Kidney epithelial cell (primary cell): ENCODE data around the gene RHOD. TPM values are rescaled to one million over a fixed set of nuclear protein-coding genes. Genes with fewer than 3 reads are reported as not detected.
A peak's percentile ranks its signal among the peaks of the same experiment; 100 is the strongest.

Experiments
- DNase-seq: peaks from one replicate; pipeline ENCODE4 v3.0.0-alpha.2; 2010; ENCODE audit warnings: low read depth
- H3K27me3 ChIP-seq: 2 replicates; pipeline ENCODE4 v1.6.0; 2011; ENCODE audit warnings: low read length; ENCODE audit not compliant: control insufficient read depth, insufficient read depth
- H3K36me3 ChIP-seq: 2 replicates; pipeline ENCODE4 v1.5.1; 2011; ENCODE audit warnings: low read length; ENCODE audit not compliant: control insufficient read depth, insufficient read depth
- H3K4me3 ChIP-seq: 2 replicates; pipeline ENCODE4 v1.5.1; 2011; ENCODE audit warnings: low read depth, mild to moderate bottlenecking, control low read depth, low read length
- CTCF ChIP-seq: IDR thresholded peaks from 2 replicates; pipeline ENCODE4 v1.5.1; 2011; ENCODE audit warnings: mild to moderate bottlenecking, moderate library complexity, low read length, control low read depth, inconsistent platforms; ENCODE audit not compliant: insufficient read depth, poor library complexity, severe bottlenecking
- total RNA-seq: library from RNA; depleted of rRNA; stranded (reverse); fragments of >200 nt; gene quantifications from 2 replicates; pipeline ENCODE4 v1.2.3, GENCODE V29; 2015

RHOD gene
- total RNA-seq, 1 donor from 2014 or later: 97.0 TPM

GRCh38 chr11:67045314-67045713 is 11.3 kb upstream of the RHOD start:
- DNase-seq: peak; percentile 90
- Histone ChIP-seq H3K36me3 (no peaks in the 10 kb centered on the region), H3K27me3 (no peaks in the 10 kb centered on the region), H3K4me3 (no peak overlapping the region)
- no peak for TF ChIP-seq CTCF

GRCh38 chr11:67048515-67049130 is 8.0 kb upstream of the RHOD start:
- DNase-seq: no peak
- TF ChIP-seq CTCF: no peak

GRCh38 chr11:67050139-67050538 is 6.5 kb upstream of the RHOD start:
- H3K27me3 ChIP-seq: no peaks in the 10 kb centered on the region
- no peaks in the 10 kb centered on the region for H3K36me3 ChIP-seq
- no peak overlapping the region for H3K4me3 ChIP-seq
- TF ChIP-seq CTCF: no peak
- DNase-seq: no peak

More at GRCh38 chr11:67048515-67049130, 8.0 kb upstream of the RHOD start:
- H3K36me3 ChIP-seq: no peaks in the 10 kb centered on the region
- H3K4me3 ChIP-seq: no peak overlapping the region
- no peaks in the 10 kb centered on the region for H3K27me3 ChIP-seq

- no peak for TF ChIP-seq CTCF
- Histone ChIP-seq H3K27me3 (no peaks in the 10 kb centered on the region), H3K36me3 (no peaks in the 10 kb centered on the region), H3K4me3 (no peak overlapping the region)
- DNase-seq: no peak
Observed at GRCh38 chr11:67051180-67051893, 5.3 kb upstream of the RHOD start.

- no peaks in the 10 kb centered on the region for H3K27me3 ChIP-seq
- no peak overlapping the region for H3K4me3 ChIP-seq
- no peak for TF ChIP-seq CTCF
- DNase-seq: no peak
- H3K36me3 ChIP-seq: no peaks in the 10 kb centered on the region
Observed at GRCh38 chr11:67051945-67052488, 4.6 kb upstream of the RHOD start.
